Activated T-helper 1 cell treated with anti-CD3 and anti-CD28 coated beads, Interleukin-12 subunit alpha, Interleukin-12 subunit beta, Interleukin-2, Interleukin-4 antibody, amounts not matched to agents 30 ng/mL and 10 ng/mL and 1 ng/mL, durations not matched to agents 14 hours and 24 hours and 36 hours (primary cell): Measurements from ENCODE around the gene TARBP1. TPM values are rescaled to one million over a fixed set of nuclear protein-coding genes. Genes with fewer than 3 reads are reported as not detected.
A peak's percentile ranks its signal among the peaks of the same experiment; 100 is the strongest.
"Not testable (repeated sequence)": the region's sequence is repeated elsewhere in the genome, so short reads cannot be mapped to it uniquely, and the experiment has no call there.

ENCODE experiments used
- DNase-seq: peaks from one replicate; pipeline ENCODE4 v3.0.0; 2021; ENCODE audit warnings: low spot score
- H3K27ac Mint-ChIP-seq: one replicate; pipeline ENCODE4 v1.8.0; 2021; ENCODE audit warnings: mild to moderate bottlenecking, mixed read lengths
- H3K27me3 Mint-ChIP-seq: one replicate; pipeline ENCODE4 v1.8.0; 2022; ENCODE audit warnings: mild to moderate bottlenecking, moderate library complexity, mixed read lengths; ENCODE audit not compliant: insufficient read depth
- H3K36me3 Mint-ChIP-seq: one replicate; pipeline ENCODE4 v1.8.0; 2021; ENCODE audit warnings: low read depth, mixed read lengths
- H3K4me1 Mint-ChIP-seq: one replicate; pipeline ENCODE4 v1.8.0; 2021; ENCODE audit warnings: low read depth, mixed read lengths
- H3K4me3 Mint-ChIP-seq: one replicate; pipeline ENCODE4 v1.8.0; 2021; ENCODE audit warnings: mild to moderate bottlenecking, moderate library complexity, mixed read lengths
- H3K9me3 Mint-ChIP-seq: one replicate; pipeline ENCODE4 v1.8.0; 2021; ENCODE audit warnings: mixed read lengths
- intact Hi-C: fragments of 100-400 bp; cut with micrococcal nuclease; formaldehyde crosslinking; loops from one replicate; pipeline ENCODE4 v1.15.1; 2024
- total RNA-seq: library from RNA; stranded (reverse); gene quantifications from 2 replicates; pipeline ENCODE4 v1.2.3, GENCODE V29; 2022

TARBP1 gene, protein sequence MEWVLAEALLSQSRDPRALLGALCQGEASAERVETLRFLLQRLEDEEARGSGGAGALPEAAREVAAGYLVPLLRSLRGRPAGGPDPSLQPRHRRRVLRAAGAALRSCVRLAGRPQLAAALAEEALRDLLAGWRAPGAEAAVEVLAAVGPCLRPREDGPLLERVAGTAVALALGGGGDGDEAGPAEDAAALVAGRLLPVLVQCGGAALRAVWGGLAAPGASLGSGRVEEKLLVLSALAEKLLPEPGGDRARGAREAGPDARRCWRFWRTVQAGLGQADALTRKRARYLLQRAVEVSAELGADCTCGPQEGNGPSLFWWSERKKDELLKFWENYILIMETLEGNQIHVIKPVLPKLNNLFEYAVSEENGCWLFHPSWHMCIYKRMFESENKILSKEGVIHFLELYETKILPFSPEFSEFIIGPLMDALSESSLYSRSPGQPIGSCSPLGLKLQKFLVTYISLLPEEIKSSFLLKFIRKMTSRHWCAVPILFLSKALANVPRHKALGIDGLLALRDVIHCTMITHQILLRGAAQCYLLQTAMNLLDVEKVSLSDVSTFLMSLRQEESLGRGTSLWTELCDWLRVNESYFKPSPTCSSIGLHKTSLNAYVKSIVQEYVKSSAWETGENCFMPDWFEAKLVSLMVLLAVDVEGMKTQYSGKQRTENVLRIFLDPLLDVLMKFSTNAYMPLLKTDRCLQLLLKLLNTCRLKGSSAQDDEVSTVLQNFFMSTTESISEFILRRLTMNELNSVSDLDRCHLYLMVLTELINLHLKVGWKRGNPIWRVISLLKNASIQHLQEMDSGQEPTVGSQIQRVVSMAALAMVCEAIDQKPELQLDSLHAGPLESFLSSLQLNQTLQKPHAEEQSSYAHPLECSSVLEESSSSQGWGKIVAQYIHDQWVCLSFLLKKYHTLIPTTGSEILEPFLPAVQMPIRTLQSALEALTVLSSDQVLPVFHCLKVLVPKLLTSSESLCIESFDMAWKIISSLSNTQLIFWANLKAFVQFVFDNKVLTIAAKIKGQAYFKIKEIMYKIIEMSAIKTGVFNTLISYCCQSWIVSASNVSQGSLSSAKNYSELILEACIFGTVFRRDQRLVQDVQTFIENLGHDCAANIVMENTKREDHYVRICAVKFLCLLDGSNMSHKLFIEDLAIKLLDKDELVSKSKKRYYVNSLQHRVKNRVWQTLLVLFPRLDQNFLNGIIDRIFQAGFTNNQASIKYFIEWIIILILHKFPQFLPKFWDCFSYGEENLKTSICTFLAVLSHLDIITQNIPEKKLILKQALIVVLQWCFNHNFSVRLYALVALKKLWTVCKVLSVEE (N-terminal part only)
- total RNA-seq: 71.7 and 78.9 TPM in 2 replicates

DNA sequence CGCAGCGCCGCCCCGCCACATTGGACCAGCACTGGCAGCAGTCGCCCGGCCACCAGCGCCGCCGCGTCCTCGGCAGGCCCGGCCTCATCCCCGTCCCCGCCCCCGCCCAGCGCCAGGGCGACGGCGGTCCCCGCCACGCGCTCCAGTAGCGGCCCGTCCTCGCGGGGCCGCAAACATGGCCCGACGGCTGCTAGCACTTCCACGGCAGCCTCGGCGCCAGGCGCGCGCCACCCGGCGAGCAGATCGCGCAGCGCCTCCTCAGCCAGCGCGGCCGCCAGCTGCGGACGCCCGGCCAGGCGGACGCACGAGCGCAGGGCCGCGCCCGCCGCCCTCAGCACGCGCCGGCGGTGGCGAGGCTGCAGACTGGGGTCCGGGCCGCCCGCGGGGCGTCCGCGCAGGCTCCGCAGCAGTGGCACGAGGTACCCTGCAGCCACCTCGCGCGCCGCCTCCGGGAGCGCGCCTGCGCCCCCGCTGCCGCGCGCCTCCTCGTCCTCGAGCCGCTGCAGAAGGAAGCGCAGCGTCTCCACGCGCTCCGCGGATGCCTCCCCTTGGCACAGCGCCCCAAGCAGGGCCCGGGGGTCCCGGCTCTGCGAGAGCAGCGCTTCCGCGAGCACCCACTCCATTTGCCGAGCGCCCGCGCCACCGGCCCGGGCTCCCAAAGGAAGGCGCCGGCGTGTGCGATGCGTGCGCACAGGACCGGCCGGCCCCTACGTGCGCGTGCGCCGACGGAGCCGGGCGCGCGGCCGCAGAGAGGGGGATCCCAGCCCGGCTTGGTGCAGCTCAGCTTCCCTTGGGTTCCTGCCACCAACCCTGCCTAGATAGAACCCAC, at the start of gene TARBP1:
TSS of gene TARBP1 (minus strand) at position 699 of the 829 bp plus-strand sequence. CDS start at position 623, 76 bp downstream.
- H3K4me1 Mint-ChIP-seq: peaks cover 47% of the 10 kb centered on the region
- no peaks in the 10 kb centered on the region for H3K9me3 Mint-ChIP-seq
- peaks cover 9% of the 10 kb centered on the region for H3K36me3 Mint-ChIP-seq
- peaks cover 17% of the 10 kb centered on the region for H3K27me3 Mint-ChIP-seq
- peak within 1 kb of the TSS; percentile 90 for H3K4me3 Mint-ChIP-seq
- peak within 1 kb of the TSS; percentile 75 for H3K27ac Mint-ChIP-seq
- DNase-seq: peak; percentile 76
- intact Hi-C loops: loop anchor here (1.0 to 5.0 kb wide), 8 partner anchors 9 to 1026 kb away; partner anchors contain the start of genes ARID4B, B3GALNT2, GGPS1 and RBM34

GRCh38 chr1:234528074-234528865, 49.3 kb upstream of the TARBP1 start:
- Mint-ChIP-seq H3K4me3 (no peak overlapping the region), H3K27ac (no peak overlapping the region), H3K4me1 (peaks cover 23% of the 10 kb centered on the region), H3K27me3 (peaks cover 2% of the 10 kb centered on the region), H3K9me3 (no peaks in the 10 kb centered on the region), H3K36me3 (no peaks in the 10 kb centered on the region)
- intact Hi-C loops: no loop called here
- no peak for DNase-seq

- DNase-seq: no peak
- no peak overlapping the region for H3K4me3 Mint-ChIP-seq
- intact Hi-C loops: no loop called here
- H3K4me1 Mint-ChIP-seq: peaks cover 23% of the 10 kb centered on the region
- H3K27me3 Mint-ChIP-seq: peaks cover 2% of the 10 kb centered on the region
- H3K9me3 Mint-ChIP-seq: no peaks in the 10 kb centered on the region
- no peaks in the 10 kb centered on the region for H3K36me3 Mint-ChIP-seq
- H3K27ac Mint-ChIP-seq: no peak overlapping the region
Observed at GRCh38 chr1:234527346-234527745, 48.4 kb upstream of the TARBP1 start.

DNA sequence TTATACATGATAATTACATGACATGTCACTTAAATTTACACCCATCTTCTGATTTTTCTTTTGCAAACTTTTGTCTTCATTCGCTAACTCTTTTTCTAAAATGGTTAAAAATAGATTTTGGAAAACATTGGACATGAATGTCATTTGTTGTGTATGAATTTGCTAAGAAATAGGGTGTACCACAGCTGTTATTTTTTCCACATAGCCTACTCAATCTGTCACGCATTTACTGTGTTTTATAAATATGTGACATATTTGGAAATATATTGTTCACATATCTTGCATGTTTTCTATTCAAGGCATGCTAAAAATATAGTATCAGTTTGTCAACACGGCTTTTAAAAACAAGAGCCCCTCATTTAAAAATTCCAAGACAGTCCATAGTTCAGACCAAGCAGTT, 47.9 kb upstream of the TARBP1 start:
- H3K9me3 Mint-ChIP-seq: no peaks in the 10 kb centered on the region
- intact Hi-C loops: no loop called here

DNA sequence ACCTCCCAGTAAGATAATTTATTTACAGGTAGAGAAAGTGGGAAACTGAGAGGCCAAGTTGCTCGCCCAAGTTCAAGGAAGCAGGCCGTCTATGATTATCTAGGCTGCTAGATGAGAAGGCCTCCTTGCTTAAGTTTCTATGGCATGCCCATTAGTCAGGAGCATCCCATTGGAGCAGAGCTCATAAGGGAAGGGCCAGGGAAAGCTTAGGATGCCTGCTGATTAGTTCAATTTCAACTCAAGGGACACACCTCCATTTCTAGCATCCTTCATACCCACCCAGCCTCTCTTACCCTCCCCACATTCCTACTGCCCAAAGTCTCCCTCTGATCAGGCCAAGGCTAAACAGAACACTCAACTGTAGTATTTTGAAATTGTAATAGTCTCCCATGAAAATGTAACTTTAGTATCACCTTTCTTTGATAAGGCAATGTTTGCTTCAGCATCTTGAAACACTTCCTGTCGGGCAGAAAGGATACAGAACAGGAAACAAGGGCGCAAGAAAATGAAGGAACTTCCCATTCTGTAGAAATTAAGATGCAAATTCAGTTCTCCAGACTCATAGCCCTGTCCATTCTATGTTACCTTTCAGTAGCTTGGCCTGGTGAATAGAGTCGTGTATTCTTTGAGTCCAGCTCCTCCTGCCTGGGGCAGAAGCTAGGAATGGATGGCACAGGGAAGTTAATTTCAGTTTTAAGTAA, 46.3 kb upstream of the TARBP1 start:
- Mint-ChIP-seq H3K36me3 (no peaks in the 10 kb centered on the region), H3K9me3 (no peaks in the 10 kb centered on the region), H3K27me3 (peaks cover 2% of the 10 kb centered on the region), H3K27ac (no peak overlapping the region), H3K4me1 (peaks cover 23% of the 10 kb centered on the region), H3K4me3 (no peak overlapping the region)
- DNase-seq: no peak
- intact Hi-C loops: no loop called here

More for the DNA sequence above, 47.9 kb upstream of the TARBP1 start:
- Mint-ChIP-seq H3K27me3 (peaks cover 2% of the 10 kb centered on the region), H3K4me3 (no peak overlapping the region), H3K27ac (no peak overlapping the region), H3K4me1 (peaks cover 23% of the 10 kb centered on the region), H3K36me3 (no peaks in the 10 kb centered on the region)
- no peak for DNase-seq

DNA sequence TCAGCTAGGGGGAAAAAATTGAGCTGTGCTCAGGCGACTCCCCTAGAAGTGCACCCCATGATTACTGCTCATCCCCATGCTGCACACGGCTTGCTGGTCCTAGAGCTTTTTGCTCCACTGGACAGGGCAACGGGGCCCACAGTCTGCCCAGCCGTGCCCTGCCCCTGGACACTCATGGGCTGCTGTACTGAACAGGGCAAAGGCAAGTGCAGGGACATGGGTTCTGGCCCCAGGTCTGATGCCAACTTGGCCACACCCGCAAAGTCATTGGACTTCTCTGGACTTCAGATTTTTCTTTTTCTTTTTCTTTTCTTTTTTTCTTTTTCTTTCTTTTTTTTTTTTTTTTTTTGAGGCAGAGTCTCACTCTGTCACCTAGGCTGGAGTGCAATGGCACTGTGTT, 42.9 kb upstream of the TARBP1 start:
- Mint-ChIP-seq H3K4me3 (no peak overlapping the region), H3K36me3 (no peaks in the 10 kb centered on the region), H3K27me3 (no peaks in the 10 kb centered on the region), H3K4me1 (peaks cover 22% of the 10 kb centered on the region), H3K9me3 (no peaks in the 10 kb centered on the region), H3K27ac (peak overlapping the region; percentile 14)
- intact Hi-C loops: loop anchor here (1.0 kb wide), 1 partner anchor 21 kb away; no protein-coding TSS in a partner anchor
- no peak for DNase-seq

- intact Hi-C loops: no loop called here
- Mint-ChIP-seq H3K4me3 (no peak overlapping the region), H3K27me3 (no peaks in the 10 kb centered on the region), H3K36me3 (no peaks in the 10 kb centered on the region), H3K27ac (peak overlapping the region; percentile 14), H3K9me3 (no peaks in the 10 kb centered on the region), H3K4me1 (peaks cover 22% of the 10 kb centered on the region)
- no peak for DNase-seq
Observed at GRCh38 chr1:234520908-234521817, 42.2 kb upstream of the TARBP1 start.

GRCh38 chr1:234519506-234519905, 40.5 kb upstream of the TARBP1 start:
- DNase-seq: no peak
- Mint-ChIP-seq H3K27ac (no peak overlapping the region), H3K27me3 (no peaks in the 10 kb centered on the region), H3K4me3 (no peak overlapping the region), H3K4me1 (peaks cover 21% of the 10 kb centered on the region), H3K9me3 (no peaks in the 10 kb centered on the region), H3K36me3 (no peaks in the 10 kb centered on the region)
- intact Hi-C loops: no loop called here

DNA sequence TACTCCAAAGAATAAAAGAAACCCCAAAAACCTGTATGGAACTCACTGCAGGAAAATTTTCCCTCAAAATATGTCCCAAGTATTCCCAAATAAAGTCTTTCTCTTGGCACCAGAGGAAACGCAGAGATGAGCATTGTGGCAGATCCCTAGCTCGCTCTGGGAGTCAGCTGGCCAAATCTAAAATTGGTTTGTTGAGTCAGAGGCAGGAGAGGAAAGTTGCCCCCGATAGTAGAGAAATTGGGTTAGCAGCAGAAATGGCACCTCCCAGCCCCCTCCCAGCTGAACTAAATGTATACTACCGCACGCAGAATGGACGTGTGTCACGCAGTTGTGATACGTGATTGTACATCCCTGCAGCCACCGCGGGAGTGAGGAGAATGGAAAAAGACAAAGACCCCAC, 39.9 kb upstream of the TARBP1 start:
- Mint-ChIP-seq H3K9me3 (no peaks in the 10 kb centered on the region), H3K4me1 (peaks cover 25% of the 10 kb centered on the region), H3K27ac (no peak overlapping the region), H3K4me3 (no peak overlapping the region), H3K36me3 (no peaks in the 10 kb centered on the region), H3K27me3 (no peaks in the 10 kb centered on the region)
- DNase-seq: no peak
- intact Hi-C loops: no loop called here

DNA sequence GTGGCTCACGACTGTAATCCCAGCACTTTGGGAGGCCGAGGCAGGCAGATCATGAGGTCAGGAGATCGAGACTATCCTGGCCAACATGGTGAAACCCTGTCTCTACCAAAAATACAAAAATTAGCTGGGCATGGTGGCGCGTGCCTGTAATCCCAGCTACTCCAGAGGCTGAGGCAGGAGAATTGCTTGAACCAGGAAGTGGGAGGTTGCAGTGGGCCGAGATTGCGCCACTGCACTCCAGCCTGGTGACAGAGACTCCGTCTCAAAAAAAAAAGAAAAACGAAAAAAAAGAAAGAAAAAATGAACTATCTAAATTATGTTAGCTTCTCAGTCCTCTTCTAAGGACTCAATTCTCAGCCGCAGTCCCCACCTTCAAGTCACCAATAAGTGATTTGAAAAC, 39.1 kb upstream of the TARBP1 start:
- H3K27me3 Mint-ChIP-seq, H3K9me3 Mint-ChIP-seq, H3K36me3 Mint-ChIP-seq, intact Hi-C loops, H3K27ac Mint-ChIP-seq, DNase-seq, H3K4me3 Mint-ChIP-seq: not testable (repeated sequence)
- peaks cover 25% of the 10 kb centered on the region for H3K4me1 Mint-ChIP-seq
